NCI-H1092 treated with DMSO at 0.1 percent for 48 hours (cell line): ENCODE results near the gene NUDT21.
"Not testable (repeated sequence)": the region's sequence is repeated elsewhere in the genome, so short reads cannot be mapped to it uniquely, and the experiment has no call there.

ENCODE experiments used
- DNase-seq: peaks from one replicate; lab custom pipeline; 2025; lab: John Stamatoyannopoulos, UW

Gene NUDT21

GRCh38 chr16:56419740-56420548 lies 31.2 kb downstream of the NUDT21 start:
- no peak for DNase-seq

GRCh38 chr16:56417138-56417537 lies 34.0 kb downstream of the NUDT21 start:
- DNase-seq = no peak

- no peak for DNase-seq
These were observed 35.3 kb downstream of the NUDT21 start for GRCh38 chr16:56415875-56416274.

GRCh38 chr16:56414366-56414765 lies 36.8 kb downstream of the NUDT21 start:
- no peak for DNase-seq

- no peak for DNase-seq
These were observed 37.8 kb downstream of the NUDT21 start for GRCh38 chr16:56413381-56413780.

GRCh38 chr16:56411624-56412023 lies 39.5 kb downstream of the NUDT21 start:
- no peak for DNase-seq

GRCh38 chr16:56411123-56411522 lies 40.0 kb downstream of the NUDT21 start:
- no peak for DNase-seq

DNA sequence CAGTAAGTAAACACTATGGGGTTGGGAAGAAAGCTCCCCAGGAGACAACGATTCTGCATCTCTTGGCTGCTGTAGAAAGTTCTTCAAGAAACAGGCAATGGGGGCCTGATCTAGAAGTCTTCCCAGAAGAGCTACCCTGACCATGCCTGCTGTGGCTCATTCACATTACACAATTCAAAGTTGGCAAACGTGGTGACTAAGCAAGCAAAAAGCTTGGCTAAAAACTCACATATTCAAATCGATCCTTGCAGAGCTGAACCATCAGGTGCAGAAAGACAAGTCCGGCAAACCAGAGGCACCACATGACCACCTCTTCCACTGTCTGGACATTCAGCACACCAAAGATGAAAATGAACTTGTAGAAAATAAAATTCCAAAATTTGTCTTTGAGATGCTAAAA lies 41.9 kb downstream of the NUDT21 start:
- DNase-seq = no peak

DNA sequence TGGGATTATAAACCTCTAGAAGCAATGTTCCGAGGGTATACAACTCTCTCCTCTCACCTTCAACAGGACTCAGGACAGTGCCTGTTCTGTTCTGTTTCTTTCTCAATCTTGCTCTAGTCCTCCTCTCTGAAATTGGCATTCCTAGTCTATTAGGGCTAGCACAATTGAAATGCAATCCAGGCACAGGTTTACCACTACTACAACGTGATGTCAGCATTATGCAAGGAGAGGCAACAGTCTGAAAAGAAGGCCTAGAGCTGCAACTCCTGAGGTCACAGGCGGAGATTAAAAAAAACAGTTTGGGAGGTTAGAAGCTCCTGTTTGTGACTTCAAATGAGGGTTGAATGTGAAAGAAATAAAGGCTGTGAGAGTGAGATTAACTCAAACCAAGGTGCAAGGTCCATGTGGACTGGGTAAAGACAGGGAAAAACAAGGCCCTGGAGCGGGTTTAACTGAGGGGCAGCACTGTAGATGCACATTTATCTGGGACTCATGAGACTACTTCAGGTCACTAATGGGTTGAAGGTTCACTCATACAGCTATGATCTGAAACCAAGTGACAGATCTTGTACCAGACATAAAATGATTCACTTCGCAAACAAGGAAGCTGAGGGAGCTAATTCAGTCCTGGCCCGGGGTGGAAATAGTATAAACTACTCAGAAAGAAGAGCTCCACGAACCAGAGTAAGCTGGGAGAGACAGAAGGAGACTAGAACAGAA lies 42.6 kb downstream of the NUDT21 start:
- DNase-seq = no peak

- DNase-seq = no peak
These were observed 45.0 kb downstream of the NUDT21 start for GRCh38 chr16:56405977-56406672.

- no peak for DNase-seq
These were observed 49.6 kb downstream of the NUDT21 start for GRCh38 chr16:56401482-56401881.

- DNase-seq = no peak
These were observed 50.7 kb downstream of the NUDT21 start for GRCh38 chr16:56400458-56400857.

DNA sequence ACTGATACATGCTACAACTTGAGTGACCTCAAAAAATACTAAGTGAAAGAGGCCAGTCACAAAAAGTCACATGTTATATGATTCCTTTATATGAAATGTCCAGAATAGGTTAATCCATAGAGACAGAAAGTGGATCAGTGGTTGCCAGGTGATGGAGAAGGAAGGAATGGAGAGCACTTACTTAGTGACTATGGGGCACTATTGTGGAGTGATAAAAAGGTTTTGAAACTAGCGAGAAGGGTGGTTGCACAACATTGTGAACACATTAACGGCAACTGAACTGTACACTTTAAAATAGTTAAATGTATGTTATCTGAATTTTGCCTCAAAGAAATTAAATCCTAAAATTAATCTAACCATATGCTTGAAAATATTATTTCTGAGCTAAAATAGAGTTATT lies 51.6 kb downstream of the NUDT21 start:
- DNase-seq = no peak

GRCh38 chr16:56399047-56399446 lies 52.1 kb downstream of the NUDT21 start:
- DNase-seq = no peak

DNA sequence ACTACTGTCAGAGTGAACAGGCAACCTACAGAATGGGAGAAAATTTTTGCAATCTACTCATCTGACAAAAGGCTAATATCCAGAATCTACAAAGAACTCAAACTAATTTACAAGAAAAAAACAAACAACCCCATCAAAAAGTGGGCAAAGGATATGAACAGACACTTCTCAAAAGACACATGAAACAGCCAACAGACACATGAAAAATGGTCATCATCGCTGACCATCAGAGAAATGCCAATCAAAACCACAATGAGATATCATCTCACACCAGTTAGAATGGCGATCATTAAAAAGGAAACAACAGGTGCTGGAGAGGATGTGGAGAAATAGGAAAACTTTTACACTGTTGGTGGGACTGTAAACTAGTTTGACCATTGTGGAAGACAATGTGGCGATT lies 54.4 kb downstream of the NUDT21 start:
- not testable (repeated sequence) for DNase-seq

- no peak for DNase-seq
These were observed 61.6 kb downstream of the NUDT21 start for GRCh38 chr16:56389554-56389953.

- DNase-seq = no peak
These were observed 62.9 kb downstream of the NUDT21 start for GRCh38 chr16:56388209-56388608.

DNA sequence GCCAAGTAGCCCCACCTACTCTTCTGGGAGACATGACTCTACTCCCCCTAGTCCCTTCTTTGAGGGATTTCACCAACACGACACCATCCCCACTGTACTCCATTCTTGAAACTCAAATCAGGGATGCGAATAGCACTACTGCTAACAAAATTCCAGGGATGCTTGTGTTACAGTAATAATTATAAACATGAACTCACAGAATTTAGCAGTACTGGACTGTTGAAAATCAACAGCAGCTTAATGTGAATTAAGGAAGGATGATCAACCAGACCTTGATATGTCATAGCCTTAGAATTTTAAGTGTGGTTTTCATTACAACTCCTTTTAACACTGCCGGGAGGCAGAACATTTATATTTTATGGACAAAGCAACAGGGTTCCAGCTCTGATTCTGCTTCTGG lies 63.7 kb downstream of the NUDT21 start:
- no peak for DNase-seq

GRCh38 chr16:56384074-56384721 lies 66.9 kb downstream of the NUDT21 start:
- no peak for DNase-seq

GRCh38 chr16:56382901-56383355 lies 68.2 kb downstream of the NUDT21 start:
- DNase-seq = no peak

GRCh38 chr16:56382459-56382858 lies 68.7 kb downstream of the NUDT21 start:
- DNase-seq = no peak

GRCh38 chr16:56380778-56381485 lies 70.2 kb downstream of the NUDT21 start:
- DNase-seq = not testable (repeated sequence)
